CD4-positive, alpha-beta T cell treated with Interleukin-15 for 1 hour (primary cell): ENCODE measurements around the gene C17orf100.
"Not testable (repeated sequence)": the region's sequence is repeated elsewhere in the genome, so short reads cannot be mapped to it uniquely, and the experiment has no call there.

Experiments
- DNase-seq: peaks from one replicate; pipeline ENCODE4 v3.0.0-alpha.2; 2020

C17orf100 gene

DNA sequence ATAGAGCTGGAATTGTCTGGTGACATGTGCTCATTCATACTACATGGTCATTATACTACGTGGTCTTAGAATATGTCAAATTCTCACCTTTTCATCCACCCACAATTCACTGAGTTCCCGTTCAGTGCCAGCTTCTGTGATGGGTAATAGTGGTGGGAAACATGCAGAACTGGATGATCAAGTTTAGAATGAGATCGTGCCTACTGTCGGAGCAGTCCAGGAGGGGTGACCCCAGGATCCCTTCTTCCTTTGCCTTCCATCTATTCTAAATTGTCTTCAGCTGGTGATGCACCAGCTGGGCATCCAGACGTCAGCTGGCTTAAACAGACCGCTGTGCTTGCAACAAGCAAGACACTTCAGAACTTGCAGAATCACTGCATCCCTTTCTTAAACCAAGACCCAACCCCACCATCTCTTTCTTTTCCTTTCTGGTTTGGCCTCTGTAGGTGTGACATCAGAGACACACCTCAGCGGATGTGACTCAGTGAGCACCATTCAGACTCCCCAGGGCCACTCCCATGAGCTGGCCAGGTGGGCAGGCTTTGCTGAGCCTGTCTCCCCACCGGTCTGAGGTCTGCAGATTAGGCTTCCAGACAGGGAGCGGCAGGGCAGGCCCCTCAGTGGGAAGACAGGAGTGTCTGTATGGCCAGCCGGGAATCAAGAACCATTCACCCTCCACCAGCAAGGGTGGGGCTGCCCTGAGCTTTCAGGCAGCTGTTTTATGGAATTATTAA is 18.1 kb downstream of the C17orf100 start:
- DNase-seq = no peak

GRCh38 chr17:6670571-6670970 is 19.0 kb downstream of the C17orf100 start:
- no peak for DNase-seq

- no peak for DNase-seq
Observed at GRCh38 chr17:6670999-6671398, 19.4 kb downstream of the C17orf100 start.

GRCh38 chr17:6671431-6671830 is 19.9 kb downstream of the C17orf100 start:
- no peak for DNase-seq

- DNase-seq = no peak
Observed at GRCh38 chr17:6674586-6674985, 23.0 kb downstream of the C17orf100 start.

- no peak for DNase-seq
Observed at GRCh38 chr17:6675201-6675825, 23.8 kb downstream of the C17orf100 start.

DNA sequence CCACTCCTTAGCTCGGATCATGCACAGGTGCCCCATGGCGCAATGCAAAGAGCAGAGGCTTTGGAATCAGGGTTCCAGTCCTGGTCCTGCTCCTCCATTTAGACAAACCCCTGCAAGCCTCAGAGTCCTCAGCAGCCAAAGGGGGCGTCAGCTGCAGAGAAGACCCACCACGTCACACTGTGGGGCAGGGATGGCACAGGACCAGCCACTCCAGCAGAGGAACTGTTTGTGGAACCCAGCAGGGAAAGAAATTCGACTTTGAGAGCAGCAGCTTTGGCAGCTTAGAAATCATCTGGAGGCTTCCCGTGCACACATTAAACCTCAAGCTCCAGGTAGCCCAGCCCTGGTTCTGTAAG is 25.2 kb downstream of the C17orf100 start:
- no peak for DNase-seq

DNA sequence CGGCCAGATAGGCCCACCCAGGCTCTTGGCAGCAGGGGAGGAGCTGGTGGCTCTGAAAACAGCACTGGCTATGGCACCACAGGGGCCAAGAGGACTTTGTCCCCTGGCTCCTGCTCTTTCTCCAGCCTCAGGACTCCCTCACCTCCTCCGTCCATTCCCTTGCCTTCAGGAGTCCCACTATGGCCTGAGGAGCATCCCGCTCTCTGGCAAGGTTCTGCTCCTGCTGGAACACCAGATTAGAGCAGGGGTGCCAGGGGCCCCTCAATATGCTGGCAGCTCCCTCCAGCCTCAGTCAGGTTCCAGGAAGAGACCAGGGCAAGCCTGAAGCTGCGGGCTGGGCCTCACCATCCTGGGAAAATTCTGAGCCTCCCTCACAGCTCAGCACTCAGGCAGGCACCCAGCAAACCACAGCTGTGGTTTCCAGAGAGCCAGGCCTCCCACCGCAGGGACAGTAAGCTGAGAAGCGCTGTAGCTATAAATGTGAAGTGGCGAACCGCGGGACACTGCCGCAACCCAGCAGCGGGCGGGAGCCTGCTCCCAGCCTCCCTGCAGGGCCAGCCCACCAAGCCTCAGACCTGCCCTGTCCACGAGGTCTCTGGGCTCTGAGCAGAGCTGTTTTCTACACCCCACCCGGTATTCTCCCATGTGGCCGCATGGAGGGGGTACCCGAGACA is 25.7 kb downstream of the C17orf100 start:
- DNase-seq = no peak

DNA sequence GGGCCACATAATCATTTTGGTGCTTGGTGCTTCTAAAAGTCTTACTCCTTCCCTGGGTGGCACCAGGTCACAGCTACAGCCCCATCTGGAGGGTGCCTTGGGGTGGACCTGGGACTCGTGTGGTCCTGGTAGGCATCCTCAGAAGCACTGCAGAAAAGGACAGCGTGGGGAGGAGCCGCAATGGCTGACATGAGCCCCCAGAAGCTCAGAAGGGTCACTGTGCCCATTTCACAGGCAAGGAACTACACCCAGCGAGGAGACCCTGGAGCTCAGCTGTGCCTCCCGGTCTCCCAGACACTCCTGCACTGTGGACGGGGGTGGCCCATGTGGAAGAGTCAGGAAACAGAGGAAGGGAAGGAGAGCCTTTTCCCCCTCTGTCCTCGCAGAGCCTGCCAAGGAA is 26.4 kb downstream of the C17orf100 start:
- DNase-seq = no peak

DNA sequence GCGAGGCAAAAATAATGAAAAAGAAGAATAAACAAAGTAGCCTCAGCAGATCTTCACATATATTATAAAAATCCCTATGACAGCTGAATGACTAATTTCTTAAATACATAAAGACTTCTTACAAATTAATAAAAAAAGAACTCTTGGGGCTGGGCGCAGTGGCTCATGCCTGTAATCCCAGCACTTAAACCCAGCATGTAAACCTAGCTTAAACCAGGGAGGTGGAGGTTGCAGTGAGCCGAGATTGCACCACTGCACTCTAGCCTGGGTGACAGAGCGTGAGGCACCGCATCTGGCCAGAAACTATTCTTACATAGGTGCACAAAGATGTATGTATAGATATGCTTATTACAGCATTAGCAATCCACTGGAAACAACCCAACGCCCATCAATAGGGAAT is 27.7 kb downstream of the C17orf100 start:
- DNase-seq = no peak

DNA sequence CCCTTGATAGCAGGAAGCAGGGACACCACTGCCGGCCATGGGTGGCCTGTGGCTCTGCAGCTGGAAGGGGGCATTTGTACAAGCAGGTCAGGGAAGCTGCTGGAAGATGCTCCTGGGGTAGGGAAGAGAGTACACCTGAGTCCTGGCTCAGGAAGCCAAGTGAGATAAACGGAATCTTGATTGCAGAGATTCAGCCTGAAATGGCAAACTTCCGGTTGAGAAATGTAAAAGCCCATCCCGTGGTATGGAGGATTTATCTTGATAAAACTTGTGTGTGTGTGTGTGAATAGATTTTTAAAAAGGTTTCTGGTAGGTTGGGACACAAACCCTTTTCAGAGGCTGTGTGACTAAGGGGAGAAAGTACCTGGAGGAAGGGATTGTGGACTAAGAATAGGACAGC is 29.6 kb downstream of the C17orf100 start:
- DNase-seq = no peak

GRCh38 chr17:6681671-6682070 is 30.1 kb downstream of the C17orf100 start:
- DNase-seq = no peak

- DNase-seq = no peak
Observed at GRCh38 chr17:6682339-6682738, 30.8 kb downstream of the C17orf100 start.

GRCh38 chr17:6683081-6683684 is 31.6 kb downstream of the C17orf100 start:
- DNase-seq = no peak

- no peak for DNase-seq
Observed at GRCh38 chr17:6683730-6684459, 32.3 kb downstream of the C17orf100 start.

GRCh38 chr17:6684460-6684783 is 32.9 kb downstream of the C17orf100 start:
- DNase-seq = no peak

- DNase-seq = no peak
Observed at GRCh38 chr17:6684881-6685767, 33.6 kb downstream of the C17orf100 start.

DNA sequence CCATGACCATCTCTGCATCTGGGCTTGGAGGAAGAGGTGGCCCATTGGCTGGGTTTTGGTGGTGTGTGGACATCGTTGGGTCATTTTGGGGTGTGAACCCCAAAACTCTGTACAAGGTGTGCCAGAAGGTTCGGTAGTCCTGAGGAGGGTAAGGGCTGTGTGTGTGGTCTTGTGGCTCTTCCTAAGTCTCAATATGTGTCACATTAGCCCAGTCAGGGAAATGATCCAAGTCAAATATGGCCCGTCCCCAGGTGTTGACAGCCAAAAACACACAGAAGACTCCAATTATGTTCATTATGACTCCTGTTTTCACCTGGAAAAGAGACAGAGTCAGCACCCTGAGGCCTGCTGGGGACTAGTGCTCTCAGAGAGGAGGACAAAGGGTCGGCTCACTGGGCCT is 34.5 kb downstream of the C17orf100 start:
- no peak for DNase-seq

DNA sequence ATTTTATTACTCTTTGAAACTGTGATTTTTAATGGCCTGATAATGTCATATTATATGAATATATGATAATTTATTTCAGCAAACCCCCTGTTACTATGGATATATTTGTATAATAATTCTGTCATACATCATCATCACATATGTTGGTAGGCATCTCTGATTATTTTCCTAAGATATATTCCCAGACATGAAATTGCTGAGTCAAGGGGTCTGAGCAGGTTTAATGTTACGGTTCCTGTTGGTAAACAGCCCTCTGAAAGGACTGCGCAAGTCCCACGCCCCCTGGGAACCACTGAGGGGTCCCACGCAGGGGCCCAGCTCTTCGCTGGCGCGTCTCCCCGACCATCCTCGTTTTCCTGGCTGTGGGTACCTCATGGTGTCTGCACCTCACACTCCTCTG is 37.4 kb downstream of the C17orf100 start:
- no peak for DNase-seq

DNA sequence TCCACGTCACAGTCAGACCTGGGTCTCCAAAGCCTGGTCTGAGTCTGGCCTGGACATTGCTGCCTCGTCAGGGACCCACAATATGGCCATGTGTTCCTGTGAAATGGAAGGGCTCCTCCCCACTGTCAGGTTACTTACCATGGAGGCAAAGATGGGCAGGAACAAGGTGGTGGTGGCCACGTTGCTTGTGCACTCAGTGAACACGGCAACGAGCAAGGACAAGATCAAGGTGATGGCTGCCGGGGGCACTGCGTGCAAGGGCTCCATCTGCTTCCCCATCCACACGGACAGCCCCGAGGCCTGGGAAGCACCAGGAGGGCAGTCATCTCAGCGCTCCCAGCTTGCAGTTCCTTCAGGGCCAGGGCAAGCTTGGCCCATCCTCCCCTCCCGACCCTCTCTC is 39.1 kb downstream of the C17orf100 start:
- DNase-seq = no peak

GRCh38 chr17:6691546-6691945 is 40.0 kb downstream of the C17orf100 start:
- no peak for DNase-seq

- DNase-seq = not testable (repeated sequence)
Observed at GRCh38 chr17:6691958-6692357, 40.4 kb downstream of the C17orf100 start.
